ENCODE data around the gene RUVBL2.

RUVBL2 gene

DNA sequence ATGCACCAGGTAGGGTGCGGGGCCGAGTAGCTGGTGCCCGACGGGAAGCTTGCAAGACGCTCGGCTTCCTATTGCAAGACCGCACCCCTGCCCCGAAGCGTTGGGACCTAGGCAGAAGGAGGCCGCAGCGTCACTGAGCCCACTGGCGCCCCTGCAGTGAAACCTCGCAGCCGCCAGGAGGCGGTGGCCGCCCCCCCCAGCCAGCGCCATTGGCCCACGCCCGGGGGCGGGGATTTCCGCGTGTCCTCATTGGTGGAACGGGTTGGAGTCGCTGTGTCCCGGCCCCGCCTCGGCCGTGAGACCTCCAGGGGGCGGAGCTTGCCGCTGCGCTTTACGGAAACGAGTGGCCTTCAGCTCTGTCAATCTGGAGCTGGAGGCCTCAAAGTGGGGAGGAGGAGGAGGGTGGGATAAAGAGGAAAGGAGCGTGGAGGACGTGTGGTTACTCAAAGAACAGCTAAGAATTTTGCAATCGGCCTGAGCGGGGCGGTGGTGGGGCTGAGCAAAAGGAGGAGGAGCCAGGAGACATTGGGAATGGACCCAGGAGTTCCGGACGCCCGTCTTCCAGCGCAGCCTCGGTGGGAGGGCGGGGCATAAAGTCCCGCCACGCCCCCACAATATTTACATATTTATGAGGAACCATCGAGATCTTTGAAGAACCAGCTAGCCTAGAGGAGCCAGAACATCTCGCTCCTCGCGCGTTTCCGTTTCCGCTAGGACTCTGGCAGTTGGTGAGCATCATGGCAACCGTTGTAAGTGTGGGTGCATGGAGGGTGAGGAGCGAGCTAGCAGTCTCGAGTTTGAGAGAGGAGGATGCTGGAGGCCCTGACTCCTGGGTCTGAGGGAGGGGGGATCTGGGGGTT, at the start of gene RUVBL2, which contains the start of gene GYS1:
TSS of gene RUVBL2 (plus strand) at position 713 of the 860 bp plus-strand sequence. CDS start at position 738, 25 bp downstream.
TSS of gene GYS1 (minus strand) at position 135 of the 860 bp plus-strand sequence. CDS start 197 bp downstream, outside the sequence.
- peak; percentile 98 for DNase-seq (ENCODE audit: extremely low spot score, insufficient read length, low read depth)
- FAIRE-seq = peak; percentile 99

DNA sequence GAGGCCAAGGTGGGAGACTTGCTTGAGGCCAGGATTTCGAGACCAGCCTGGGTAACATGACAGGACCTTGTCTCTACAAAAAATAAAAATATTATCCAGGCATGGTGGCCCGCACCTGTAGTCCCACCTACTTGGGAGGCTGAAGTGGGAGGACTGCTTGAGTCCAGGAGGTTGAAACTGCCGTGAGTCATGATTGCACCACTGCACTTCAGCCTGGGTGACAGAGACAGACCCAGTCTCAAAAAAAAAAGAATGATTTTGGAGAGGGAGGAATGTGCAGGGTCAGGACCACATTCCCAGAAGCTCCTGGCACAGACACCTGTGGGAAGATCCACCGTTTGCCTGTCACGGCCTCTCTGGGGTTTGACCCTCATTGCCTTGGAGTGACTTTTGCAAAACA, 48.3 kb upstream of the RUVBL2 start:
- DNase-seq (ENCODE audit: extremely low spot score, insufficient read length, low read depth) (no peak), FAIRE-seq (no peak)

DNA sequence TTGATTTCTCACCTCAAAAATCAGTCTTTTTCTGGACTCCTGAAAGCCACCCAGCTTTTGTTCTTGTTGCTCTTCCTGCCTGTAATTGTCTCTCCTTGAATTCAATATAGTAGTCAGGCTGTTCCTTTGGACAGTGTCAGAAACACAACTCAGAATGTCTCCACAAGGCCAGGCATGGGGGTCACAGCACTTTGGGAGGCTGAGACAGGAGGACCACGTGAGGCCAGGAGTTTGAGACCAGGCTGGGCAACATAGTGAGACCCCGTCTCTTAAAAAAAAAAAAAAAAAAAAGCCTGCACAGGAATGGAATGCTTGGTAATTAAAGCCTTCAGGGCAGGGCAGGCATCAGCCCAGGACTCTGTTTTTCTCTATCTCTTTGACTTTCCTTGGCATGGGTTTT, 47.9 kb upstream of the RUVBL2 start:
- DNase-seq (ENCODE audit: extremely low spot score, insufficient read length, low read depth) (no peak), FAIRE-seq (no peak)

DNA sequence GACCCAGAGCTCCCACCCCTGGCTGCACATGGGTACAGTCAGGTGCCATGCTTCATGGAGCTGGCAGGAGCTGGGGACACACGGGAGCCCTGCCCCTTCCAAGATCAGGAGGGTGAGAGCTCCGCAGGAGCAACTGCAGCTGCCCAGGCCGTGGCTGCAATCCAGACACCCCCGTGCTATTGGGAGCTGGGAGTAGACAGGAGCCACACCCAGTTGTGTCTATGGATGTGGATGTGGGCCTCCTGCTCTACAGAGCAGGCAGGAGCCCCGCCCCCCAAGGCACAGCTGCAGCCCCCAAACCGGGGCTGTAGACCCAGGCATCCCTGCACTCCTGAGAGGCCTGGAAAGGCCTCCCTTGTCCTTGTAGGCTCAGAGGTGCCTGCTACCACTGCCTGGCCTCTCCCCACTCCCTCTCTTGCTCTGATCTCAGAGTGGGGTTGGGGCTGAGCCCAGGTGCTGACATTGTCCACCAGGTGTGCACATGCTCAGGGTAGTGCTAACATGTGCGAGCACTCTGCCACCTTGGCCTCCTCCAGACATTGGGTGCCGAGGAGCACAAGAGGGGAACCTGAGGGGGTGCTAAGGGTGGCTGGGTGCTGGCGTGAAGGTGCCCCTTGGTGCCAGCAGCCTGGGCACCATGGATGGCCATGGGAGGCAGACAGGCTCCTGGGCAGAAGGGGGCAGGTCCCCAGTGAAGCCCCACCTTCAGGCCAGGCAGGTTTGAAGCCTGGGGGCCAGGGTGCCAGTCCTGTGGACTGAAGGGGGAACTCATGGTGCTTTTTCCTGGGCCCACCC, 47.0 kb upstream of the RUVBL2 start:
- no peak for DNase-seq (ENCODE audit: extremely low spot score, insufficient read length, low read depth)
- no peak for FAIRE-seq

DNA sequence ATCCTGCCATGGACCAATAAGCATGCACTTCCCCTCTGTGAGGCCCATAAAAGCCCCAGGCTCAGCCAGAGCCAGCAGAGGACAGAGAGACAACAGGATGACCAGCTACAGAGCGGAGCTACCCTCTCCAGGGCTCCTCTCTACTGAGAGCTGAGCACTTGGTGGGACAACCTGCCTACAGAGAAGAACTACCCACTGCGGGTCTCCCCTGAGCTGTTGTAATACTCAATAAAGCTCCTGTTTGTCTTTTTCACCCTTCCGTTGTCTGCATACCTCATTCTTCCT, 46.5 kb upstream of the RUVBL2 start:
- DNase-seq (ENCODE audit: extremely low spot score, insufficient read length, low read depth) (no peak), FAIRE-seq (no peak)

GRCh38 chr19:48950159-48950558, 43.5 kb upstream of the RUVBL2 start:
- DNase-seq (ENCODE audit: extremely low spot score, insufficient read length, low read depth) = no peak
- no peak for FAIRE-seq

GRCh38 chr19:48950830-48951519, 42.7 kb upstream of the RUVBL2 start:
- no peak for FAIRE-seq
- DNase-seq (ENCODE audit: extremely low spot score, insufficient read length, low read depth) = no peak

DNA sequence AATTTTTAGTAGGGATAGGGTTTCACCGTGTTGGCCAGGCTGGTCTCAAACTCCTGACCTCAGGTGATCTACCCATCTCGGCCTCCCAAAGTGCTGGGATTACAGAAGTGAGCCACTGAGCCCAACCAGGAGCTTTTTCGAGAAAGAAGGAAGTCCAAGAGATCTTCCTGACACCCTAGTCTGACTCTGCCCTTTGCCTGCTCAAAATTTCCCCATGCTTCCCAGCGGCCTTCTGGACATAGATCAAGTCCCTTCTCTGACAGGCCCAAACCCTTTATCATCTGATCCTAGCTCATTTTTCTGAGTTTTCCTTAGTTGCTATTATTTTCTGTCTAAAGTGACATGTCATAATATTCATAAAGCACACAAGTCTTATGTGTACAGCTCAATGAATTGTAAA, 40.5 kb upstream of the RUVBL2 start:
- FAIRE-seq (no peak), DNase-seq (ENCODE audit: extremely low spot score, insufficient read length, low read depth) (no peak)

GRCh38 chr19:48953990-48954594, 39.6 kb upstream of the RUVBL2 start:
- DNase-seq (ENCODE audit: extremely low spot score, insufficient read length, low read depth) (no peak), FAIRE-seq (no peak)

DNA sequence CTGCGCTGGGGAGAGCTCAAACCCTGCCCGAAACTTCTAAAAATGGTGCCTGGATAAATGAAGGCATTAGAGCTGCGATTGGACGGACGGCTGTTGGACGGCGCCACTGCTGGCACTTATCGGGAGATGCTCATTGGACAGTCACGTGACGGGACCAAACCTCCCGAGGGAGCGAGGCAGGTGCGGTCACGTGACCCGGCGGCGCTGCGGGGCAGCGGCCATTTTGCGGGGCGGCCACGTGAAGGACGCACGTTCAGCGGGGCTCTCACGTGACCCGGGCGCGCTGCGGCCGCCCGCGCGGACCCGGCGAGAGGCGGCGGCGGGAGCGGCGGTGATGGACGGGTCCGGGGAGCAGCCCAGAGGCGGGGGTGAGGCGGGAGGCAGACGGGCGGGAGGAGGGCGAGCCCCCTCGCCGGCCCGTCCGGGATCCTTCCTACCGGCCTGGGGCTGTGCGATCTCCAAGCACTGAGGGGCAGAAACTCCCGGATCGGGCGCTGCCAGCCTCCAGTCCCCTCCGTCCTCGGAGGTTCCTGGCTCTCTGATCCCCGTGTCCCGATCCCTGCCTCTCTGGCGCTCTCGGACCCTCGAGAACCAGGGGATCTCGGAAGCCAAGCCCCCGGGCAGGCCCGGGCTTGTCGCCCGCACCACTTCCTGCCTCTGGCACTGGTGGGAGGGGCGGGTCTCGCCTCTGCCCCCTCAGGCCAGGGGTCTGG, 38.9 kb upstream of the RUVBL2 start, which contains the start of gene BAX:
TSS of gene BAX (plus strand) at position 281 of the 713 bp plus-strand sequence. CDS start at position 335, 54 bp downstream.
- FAIRE-seq (peak; percentile 95), DNase-seq (ENCODE audit: extremely low spot score, insufficient read length, low read depth) (peak; percentile 94)

GRCh38 chr19:48955308-48955958, 38.3 kb upstream of the RUVBL2 start:
- no peak for FAIRE-seq
- no peak for DNase-seq (ENCODE audit: extremely low spot score, insufficient read length, low read depth)

DNA sequence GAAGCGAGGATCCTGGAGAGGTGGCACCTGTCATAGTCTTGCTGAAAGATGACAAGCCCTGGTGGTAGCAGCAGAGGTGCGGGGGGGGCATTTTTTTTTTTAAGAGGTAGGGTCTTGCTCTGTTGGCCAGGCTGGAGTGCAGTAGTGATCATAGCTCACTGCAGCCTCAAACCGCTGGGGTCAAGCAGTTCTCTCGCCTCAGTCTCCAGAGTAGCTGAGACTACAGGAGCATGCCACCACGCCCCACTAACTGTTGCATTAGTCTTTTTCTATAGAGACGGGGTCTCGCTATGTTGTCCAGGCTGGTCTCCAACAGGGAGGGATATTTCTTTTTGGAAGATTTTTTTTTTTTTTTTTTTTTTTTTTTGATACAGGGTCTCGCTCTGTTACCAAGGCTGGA, 35.7 kb upstream of the RUVBL2 start:
- FAIRE-seq = no peak

GRCh38 chr19:48959341-48960239, 34.1 kb upstream of the RUVBL2 start:
- no peak for DNase-seq (ENCODE audit: extremely low spot score, insufficient read length, low read depth)
- no peak for FAIRE-seq

More for the DNA sequence above, 35.7 kb upstream of the RUVBL2 start:
- no peak for DNase-seq (ENCODE audit: extremely low spot score, insufficient read length, low read depth)

DNA sequence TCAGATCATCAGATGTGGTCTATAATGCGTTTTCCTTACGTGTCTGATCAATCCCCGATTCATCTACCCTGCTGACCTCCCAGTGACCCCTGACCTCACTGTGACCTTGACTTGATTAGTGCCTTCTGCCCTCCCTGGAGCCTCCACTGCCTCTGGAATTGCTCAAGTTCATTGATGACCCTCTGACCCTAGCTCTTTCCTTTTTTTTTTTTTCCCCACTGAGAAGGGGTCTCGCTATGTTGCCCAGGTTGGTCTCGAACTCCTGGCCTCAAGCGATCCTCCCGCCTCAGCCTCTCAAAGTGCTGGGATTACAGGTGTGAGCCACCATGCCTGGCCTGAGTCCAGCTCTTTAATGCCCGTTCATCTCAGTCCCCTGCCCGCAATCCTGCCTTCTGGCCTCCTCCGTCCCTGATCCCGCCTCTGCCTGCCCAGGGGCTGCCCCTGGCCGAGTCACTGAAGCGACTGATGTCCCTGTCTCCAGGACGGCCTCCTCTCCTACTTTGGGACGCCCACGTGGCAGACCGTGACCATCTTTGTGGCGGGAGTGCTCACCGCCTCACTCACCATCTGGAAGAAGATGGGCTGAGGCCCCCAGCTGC, 32.5 kb upstream of the RUVBL2 start:
- FAIRE-seq = no peak
- no peak for DNase-seq (ENCODE audit: extremely low spot score, insufficient read length, low read depth)

DNA sequence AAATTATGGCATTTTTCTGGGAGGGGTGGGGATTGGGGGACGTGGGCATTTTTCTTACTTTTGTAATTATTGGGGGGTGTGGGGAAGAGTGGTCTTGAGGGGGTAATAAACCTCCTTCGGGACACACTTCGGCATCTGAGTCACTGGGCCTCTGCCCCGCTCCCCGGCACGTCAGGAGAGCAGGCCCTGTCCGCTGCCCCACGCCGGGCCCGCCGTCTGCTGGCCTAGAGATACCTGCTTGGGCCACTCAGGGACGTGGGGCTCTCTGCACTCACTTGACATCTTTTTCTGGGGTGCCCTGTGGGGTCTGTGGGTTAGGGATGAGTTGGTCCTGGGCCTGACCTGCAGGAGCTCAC, 32.0 kb upstream of the RUVBL2 start:
- DNase-seq (ENCODE audit: extremely low spot score, insufficient read length, low read depth) = no peak
- no peak for FAIRE-seq

DNA sequence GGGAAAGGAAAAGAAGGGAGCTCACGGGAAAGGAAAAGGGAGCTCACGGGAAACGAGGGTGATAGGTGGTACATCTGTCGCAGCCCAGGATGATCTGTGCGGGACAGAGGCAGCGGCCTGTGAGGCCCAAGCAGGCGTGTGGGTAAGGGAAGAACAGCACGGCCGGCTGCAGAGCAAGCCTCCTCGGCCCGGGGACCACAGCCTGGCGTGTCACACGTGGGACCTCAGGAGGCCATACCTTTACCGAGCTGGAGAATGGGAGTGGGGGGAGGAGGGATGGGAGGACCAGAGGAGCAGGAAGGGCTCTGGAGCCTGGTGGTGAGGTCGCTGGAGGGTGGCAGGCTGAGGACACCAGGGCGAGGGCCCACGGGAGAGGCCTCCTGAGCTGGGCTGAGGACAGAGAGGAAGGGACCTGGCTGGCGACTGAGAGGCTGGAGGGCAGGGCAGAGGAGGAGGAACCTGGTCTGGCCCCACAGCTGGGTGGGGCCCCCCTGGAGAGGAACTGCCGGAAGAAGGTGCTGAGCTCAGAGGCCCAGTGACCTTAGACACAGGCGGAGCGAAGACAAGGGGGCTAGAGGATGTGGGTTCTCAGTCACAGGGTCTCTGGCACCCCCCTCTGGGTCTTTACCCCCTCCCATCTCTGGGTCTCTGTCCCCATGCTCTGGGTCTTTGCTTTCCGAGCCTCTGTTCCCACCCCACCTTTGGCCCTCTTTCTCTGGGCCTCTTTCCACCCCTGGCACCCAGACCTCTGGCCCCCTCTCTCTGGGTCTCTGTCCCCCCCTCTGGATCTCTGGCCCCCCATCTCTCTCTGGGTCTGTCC, 31.4 kb upstream of the RUVBL2 start:
- peak; percentile 91 for FAIRE-seq
- DNase-seq (ENCODE audit: extremely low spot score, insufficient read length, low read depth) = no peak

- FAIRE-seq = no peak
- DNase-seq (ENCODE audit: extremely low spot score, insufficient read length, low read depth) = no peak
Observed at GRCh38 chr19:48962849-48963165, 30.9 kb upstream of the RUVBL2 start.
